Measurements from ENCODE around the gene PPP1R7.

PPP1R7 gene

DNA sequence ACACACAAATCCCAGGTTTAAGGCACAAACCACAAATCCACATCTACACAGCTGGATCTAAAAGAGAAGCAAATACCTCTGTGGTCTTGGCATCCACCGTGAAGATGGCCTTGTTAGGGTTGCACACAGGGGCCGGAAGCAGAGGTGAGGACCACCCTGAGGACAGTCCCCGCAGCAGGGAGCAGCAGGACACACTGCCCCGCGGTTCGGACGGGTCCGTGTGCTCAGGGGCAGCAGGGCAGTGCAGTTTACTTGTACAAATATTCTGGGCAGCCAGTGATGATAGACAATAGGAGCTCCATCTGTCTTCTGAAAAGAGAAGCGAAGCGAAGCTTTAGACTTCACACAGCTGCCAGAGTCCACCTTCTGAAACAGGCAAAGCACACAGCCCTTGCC is 9.8 kb upstream of the PPP1R7 start:
- DNase-seq (ENCODE audit: low spot score) = no peak

DNA sequence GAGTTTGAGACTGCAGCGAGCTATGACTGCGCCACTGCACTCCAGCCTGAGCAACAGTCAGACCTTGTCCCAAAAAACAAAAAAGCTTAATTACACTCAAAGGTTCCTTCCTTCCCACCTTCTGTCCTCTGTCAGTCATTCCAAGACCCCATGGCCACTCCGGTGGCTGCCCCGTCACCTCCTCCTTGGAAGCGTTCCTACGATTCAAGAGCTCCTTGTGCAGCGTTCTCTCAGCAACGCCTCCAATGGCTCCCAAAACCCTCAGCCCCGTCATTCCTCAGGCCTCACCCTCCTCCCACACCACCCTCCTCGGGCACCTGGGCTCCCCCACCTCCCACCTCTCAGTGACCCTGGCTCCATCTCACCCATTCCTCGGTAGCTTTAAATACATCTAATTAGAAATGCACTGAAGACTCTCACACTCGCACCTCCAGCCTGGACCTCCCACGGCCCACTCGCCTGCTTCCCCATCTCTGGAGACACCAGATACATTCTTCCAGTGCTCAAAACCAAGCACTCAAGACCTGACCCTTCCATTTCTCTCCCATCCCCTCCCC is 9.0 kb upstream of the PPP1R7 start:
- DNase-seq (ENCODE audit: low spot score) = no peak

DNA sequence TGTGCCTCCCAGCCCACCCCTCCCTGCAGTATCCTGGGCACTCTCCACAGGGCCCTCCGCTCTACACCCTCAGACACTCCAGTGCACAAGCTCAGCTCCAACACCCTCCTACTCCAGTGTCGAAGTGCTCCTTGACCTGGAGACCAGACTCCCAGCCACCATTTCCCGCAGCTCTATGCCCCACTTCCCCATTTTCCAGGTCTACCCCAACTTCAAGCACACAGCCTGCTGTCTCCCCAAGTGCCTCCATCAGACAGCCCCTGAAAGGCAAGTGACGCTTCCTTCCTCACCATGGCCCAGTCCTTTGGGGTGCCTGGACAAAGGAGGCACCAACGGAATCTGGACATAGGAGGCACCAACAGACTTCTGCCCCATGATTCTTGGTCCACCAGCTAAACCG is 8.2 kb upstream of the PPP1R7 start:
- DNase-seq (ENCODE audit: low spot score) = no peak

DNA sequence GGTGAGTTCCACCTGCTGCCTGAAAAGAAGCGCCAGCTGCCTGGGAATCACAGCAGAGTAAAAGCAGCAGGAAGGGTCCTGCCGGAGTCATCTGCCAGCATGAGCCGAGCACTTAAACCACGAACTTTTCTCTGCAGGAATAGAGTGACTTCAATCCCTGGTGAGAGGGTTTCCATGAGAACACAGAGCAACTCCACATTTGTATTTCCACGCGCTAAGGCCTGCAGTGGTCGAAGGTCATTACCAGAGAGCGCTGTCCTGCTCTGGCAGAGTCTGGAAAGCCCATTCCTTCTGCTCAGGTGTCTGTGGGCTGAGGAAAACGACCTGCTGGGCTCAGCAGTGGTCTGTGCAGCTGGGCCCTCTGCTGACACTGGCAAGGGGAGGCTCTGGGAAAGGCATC is 7.7 kb upstream of the PPP1R7 start:
- DNase-seq (ENCODE audit: low spot score) = no peak

DNA sequence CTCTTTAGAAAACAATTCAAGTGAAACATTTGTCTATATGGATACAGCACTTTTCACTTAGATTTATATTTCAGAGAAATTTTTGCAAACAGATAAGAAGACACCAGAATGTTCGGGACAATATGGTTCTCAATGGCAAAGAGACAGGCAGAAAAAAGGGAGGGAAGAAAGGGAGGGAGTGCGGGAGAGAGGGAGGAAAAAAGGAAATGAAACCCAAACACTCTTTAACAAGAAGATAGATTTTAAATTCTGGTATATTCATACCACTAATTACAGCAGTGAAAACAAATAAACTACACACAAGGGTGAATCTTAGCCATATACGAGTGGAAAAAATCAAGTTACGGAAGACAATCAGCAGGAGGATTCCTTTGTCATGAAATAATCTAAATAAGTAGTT is 4.0 kb upstream of the PPP1R7 start:
- DNase-seq (ENCODE audit: low spot score) = no peak

DNA sequence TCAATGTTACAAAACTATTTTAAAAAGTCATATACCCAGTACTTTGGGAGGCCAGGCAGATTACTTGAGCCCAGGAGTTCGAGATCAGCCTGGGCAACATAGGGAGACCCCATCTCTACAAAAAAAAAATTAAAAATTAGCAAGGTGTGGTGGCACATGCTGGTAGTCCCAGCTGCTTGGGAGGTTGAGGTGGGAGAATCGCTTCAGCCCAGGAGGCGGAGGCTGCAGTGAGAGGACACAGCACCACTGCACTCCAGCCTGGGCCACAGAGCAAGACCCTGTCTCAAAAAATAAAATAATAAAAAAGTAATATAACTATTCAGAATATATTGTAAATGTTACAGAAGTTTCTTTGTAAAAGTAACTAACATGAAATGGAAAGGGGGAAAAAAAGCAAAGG is 2.9 kb upstream of the PPP1R7 start:
- DNase-seq (ENCODE audit: low spot score) = no peak

DNA sequence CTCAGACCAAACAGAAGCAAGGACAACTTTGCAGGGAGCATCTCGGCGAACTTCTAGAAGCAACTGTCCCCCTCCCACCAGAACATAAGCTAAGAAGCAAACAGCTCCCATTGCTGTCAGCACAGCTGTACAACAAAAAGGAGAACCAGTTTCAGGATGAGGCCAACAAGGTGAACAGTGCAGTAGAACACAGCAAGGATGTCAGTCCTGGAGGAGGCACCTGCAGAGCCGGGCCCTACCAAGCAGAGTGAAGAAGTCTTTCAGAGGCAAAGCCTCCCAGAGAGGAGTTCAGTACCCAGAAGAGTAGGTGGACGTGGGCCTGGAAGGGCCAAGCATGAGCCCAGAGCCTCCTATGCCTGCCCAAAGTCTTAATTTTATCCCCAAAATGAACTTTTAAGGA is 2.0 kb upstream of the PPP1R7 start:
- no peak for DNase-seq (ENCODE audit: low spot score)

DNA sequence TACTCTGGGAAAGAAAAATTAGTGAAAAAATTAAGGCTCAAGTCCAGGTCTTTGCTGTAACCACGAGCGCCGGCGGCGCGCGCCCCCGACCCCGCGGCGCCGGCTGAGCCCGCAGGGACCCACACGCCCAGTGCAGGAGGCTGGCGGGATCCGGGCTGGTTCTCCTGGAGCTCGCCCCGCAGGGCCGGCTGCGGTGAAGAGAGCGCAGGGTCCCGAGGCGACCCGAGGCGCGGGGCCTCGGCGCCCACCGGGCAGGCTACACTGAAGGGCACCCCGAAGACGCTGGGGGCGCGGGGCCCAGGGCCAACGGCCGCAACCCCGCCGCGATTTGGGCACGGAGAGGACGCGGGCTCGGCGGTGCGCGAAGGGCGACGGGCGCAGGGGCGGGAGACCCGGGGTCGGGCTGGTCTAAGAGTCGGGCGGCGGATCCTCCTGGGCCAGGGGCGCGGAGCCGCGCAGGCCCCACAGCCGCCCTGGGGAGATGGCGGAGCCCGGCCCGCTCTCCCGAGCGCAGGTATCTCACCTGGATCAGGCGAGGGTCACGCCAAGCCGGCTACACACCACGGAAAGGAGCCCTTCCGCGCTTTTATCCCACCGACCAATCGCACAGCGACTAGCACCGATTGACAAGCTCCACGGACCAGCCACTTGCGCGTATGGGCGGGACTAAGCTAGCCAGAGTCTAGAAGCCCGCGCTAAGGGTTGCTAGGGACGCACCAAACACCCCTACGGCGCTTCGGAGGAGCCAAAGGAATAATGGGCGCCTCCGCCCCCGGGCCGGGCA is 1.2 kb upstream of the PPP1R7 start, which contains the start of gene PASK:
Gene PASK, minus strand, starts transcription at position 582 of the 784 bp plus-strand sequence. CDS start 6,440 bp downstream, outside the sequence.
- peak; percentile 96 for DNase-seq (ENCODE audit: low spot score)

DNA sequence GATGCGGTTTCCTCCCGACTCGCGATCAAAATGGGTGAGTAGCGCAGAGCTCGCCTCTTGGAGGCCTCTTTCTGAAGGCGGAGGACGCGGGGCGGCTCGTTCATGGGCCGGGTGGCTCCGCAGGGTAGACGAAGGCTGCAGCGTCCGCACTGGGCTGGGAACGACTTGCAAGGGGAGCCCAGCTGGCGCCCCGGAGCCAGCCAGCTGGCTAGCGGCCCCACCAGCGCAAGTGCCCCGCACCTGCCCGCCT is 667 bp upstream of the PPP1R7 start:
- no peak for DNase-seq (ENCODE audit: low spot score)

DNA sequence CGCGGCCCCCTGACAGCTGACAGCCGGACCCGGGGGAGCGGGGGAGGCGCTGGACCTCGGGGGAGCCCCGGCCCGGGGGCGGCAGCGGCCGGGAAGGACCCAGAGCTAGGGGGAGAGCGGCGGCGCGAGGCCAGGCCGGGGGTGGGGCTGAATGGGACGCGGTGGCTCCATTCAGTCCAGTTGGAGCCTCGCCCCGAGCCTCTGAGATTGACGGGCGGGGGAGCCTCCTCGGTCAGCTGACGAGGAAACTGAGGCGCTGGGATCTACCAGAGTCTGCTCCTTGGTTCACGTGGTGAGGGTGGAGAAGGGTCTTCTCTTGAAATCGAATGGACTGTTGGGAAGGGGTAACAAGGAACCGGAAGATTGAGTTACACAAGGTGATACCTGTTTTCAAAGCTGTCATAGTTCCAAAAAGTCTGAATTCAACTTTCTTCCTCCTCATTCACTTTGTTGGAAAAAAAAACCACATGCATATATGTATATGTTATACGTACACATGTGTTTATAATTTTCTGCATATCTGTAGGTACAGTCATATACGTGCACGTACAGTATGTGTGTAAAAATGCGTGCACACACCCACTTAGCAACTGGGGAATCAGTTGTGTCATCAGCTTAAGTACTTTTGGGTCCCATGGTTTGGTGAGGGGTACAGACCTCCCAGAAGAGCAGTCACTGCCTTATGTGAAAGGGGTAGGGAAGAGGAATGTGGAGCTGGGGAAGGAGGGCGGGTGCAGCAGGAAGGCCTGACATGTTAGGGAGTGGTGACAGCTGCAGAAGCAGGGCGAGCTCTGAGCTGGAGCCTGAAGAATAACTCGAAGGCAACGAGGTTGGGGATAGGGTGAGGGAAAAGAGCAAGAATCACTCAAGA is 628 bp downstream of the PPP1R7 start:
- no peak for DNase-seq (ENCODE audit: low spot score)

DNA sequence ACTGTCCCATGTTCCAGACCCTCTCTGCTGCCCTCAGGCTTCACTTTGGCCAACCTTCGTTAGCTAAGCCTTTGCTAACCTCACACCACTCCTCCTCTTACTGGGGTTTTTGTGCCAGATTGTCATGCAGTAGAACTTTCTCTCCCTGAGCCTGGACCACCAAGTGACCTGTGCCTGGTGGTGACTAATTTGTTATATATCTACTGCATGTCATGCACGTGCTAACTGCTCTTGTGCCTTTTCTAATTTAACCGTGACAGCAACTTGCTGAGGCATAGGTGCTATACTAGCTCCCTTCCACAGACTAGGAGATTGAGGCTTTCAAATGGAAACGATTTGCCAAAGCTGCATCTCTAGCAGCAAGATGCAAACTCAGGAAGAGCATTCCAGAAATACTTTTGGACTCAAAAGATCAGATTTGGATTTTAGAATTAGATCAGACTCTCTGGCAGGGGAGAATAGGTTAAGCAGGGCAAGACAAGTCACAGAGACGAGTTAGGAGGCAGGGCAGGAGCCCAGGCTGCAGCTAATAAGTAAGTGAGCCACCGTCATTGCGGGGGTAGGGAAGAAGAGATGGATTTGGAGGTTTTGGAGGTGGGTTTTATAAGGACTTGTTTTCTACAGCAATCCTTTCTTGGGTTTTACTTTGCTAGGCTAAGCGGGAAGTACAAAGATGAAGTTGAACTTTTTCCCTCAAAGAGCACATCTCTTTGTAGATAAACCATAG is 1.8 kb downstream of the PPP1R7 start:
- no peak for DNase-seq (ENCODE audit: low spot score)

DNA sequence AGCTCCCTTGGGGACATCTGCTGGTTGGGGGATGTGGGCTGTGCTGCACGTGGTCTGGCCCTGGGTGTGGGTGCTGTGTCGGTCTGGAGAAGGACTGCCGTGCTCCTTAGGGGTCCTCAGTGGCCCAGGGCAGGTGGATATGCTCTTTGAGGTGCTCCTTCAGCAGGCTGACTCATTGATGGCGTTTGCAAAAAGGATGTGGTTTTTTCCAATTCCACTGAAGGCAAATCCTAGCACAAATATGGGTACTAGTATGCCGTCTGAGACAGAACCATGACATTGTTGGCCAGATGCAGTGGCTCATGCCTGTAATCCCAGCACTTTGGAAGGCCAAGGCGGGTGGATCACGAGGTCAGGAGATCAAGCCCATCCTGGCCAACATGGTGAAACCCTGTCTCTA is 3.3 kb downstream of the PPP1R7 start:
- no peak for DNase-seq (ENCODE audit: low spot score)

DNA sequence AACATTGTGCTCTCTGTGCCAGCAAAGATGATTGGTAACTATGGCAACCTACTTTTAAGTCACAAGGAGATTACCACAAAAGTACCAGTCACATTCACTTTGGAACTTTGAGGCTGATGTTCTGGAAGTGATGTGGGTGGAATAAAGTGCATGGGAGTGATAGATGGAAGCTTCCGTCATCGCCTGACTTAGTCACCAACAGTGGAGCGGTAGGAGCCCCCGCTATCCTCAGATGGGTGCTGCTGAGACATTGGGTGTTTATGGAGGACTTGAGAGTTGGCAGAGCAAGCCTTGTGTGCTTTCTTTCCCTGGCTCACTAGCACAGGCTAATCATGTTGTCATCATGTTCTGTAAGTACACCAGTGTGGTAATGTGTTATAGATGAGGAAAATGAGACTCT is 4.6 kb downstream of the PPP1R7 start:
- no peak for DNase-seq (ENCODE audit: low spot score)

DNA sequence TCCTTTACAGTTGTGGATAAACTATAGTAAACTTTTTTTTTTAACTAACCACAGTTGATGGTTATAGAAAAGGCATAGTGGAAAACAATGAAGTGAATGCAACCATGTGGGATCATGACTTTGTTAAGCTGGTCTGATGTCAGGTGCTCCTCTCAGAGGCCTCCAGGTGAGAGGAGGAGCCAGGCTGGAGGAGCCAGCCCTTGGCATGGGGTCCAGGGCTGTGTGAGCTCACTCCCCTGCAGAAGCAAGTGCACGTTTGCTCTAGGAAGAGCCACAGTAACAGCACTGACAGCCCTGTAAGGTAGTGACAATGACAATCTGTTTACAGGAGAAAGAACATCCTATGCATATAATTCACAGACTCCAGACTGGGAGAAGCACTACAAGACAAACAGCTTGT is 5.7 kb downstream of the PPP1R7 start:
- DNase-seq (ENCODE audit: low spot score) = no peak

DNA sequence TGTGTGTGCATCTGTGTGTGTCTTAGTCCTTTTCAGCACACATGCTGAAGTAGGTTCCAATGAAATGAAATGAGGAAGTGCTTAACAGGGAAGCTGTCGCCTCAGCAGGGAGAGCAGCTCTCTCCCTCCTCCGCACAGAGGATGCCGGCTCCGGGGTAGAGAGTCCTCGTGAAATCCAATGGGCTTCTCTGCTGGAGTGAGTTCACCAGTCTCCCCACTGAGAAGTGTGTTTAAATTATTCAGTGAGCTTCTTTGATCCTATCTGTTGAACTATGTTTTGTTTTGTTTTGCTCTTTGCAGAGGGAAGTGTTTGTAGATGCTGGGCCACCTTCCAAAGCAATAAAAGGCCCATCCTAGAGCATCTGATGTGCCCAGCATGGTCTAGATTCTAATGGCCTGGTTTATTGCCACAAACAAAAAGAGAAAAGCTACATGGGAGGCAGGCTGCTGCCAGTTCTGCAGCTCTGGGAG is 6.7 kb downstream of the PPP1R7 start:
- no peak for DNase-seq (ENCODE audit: low spot score)

DNA sequence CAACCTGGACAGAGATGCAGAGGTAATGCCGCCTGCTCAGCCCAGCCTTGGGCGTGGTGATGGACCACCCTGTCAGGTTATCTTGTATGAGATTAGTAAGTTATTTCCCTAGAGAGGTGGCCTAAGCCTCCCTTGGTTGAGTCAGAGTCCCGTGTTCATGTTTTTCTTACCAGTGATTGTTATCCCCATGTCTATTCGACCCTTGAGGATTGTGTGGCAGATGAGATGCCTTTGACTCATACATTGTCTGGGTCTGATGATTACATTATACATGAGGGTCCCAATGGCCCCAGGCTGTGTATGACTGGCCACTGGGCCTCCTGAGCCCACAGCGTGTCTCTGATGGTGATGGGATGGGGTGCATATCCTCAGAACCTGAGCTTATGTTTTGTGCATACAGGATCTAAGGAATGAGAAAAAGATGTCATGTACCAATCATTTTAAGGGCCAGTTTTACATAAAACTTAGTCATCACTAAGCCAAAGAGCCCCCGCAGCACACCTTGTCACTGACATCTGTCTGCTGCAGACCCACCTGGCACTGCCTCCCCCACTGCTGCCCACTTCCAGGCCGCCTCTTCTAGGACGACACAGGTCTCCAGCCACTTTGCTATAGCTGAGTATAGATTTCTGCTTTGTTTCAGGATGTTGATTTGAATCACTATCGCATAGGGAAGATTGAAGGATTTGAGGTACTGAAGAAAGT is 7.7 kb downstream of the PPP1R7 start:
- no peak for DNase-seq (ENCODE audit: low spot score)

DNA sequence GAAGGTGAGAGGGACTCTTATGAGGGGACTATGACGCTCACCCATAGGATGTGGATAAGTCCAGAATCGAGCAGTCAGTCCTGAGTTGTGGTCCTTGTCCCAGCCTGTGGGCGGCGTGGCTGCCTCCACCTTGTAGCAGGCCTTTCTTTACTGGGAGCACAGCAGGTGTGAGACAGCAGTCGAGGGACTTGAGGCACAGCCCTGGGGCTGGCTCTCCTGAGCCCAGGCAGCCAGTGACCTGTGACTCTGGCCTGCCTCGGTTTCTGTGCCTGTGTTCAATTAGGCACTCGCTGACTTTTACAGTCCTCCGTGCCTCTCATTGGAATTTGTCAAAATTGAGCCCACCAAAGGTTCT is 8.3 kb downstream of the PPP1R7 start:
- no peak for DNase-seq (ENCODE audit: low spot score)

DNA sequence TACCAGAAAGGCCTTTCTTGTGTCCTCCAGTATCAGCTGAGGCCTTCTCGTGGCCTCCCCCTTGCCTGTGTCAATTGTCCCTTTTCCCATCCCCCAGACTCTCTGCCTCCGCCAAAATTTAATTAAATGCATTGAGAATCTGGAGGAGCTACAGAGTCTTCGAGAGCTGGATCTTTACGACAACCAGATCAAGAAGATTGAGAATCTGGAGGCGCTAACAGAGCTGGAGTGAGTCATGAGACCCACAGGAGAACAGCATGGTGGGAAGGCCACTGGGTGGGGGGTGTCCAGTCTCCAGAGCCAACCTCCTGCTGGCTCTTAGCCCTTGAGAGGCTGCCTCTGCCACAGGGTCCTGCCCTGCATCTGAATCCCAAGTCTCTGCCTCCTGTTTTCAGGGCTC is 8.8 kb downstream of the PPP1R7 start:
- no peak for DNase-seq (ENCODE audit: low spot score)

DNA sequence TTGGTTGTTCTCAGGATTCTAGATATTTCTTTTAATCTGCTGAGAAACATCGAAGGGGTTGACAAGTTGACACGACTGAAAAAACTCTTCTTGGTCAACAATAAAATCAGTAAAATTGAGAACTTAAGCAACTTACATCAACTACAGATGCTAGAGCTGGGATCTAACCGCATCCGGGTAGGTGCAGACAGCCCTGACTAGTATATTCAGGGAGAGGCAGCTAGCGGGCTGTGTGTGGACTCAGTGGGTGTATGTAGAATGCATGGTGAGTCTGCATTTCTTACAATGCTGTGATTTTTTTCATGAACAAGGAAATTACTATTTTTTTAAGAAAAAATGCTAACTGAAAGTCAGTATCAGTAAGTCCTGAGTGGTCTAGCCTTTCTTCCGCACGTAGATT is 10.1 kb downstream of the PPP1R7 start:
- no peak for DNase-seq (ENCODE audit: low spot score)

DNA sequence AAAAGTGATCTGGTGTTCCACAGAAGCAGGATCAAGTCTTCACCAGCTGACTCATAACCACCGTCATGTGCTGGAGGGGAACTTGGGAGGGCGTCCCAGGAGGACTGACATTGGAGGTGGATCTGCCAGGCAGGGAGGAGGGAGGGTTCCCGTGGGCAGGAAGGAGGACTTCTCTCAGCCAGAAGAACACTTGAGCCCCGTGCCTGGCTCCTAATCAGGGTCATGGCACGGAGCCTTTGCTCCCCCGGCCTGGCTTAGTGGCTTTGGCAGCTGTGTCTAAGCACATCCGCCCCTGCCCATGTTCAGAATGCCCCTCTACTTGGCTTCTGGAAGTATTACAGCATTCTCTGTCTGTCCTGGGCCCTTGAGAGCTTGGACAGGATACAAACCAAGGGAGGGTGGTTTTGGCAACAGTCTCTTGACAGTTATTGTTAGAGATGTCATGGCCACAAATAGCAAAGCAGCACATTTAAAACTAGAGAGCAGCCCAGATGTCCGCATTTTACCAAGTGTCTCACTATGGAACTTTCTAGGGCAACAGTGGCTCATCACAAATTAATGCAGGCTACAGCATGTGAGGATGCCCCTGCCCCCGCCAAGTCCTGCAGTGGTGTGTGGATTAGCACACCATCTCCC is 11.5 kb downstream of the PPP1R7 start:
- DNase-seq (ENCODE audit: low spot score) = peak; percentile 93

DNA sequence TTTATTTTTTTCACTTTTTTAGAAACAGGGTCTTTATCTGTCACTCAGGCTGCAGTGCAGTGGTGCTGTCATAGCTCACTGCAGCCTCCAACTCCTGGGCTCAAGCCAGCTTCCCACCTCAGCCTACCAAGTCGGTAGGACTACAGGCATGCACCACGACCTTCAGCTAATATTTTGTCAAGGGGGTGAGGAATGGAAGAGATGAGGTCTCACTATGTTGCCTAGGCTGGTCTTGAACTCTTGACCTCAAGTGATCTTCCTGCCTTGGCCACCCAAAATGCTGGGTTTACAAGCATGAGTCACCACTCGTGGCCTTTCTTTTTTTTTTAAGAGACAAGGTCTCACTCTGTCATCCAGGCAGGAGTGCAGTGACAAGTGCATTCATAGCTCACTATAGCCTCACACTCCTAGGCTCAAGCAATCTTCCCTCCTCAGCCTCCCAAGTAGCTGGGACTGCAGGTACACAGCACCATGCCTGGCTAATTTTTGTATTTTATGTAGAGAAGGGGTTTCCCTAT is 13.4 kb downstream of the PPP1R7 start:
- no peak for DNase-seq (ENCODE audit: low spot score)

Measured in GM03348 (cell line).